Activated CD8-positive, alpha-beta T cell treated with anti-CD3 and anti-CD28 coated beads for 36 hours (primary cell): Measurements from ENCODE around the gene PDCD10. TPM values are rescaled to one million over a fixed set of nuclear protein-coding genes. Genes with fewer than 3 reads are reported as not detected.

Experiments used
- ATAC-seq: fragments of 200-7000 bp; cut with Tn5 transposase; one replicate; pipeline ENCODE4 v1.10.0; 2021; ENCODE audit warnings: mild to moderate bottlenecking, moderate library complexity
- CTCF ChIA-PET: fragments of 350-600 bp; sonication (Branson Sonifier 250); formaldehyde crosslinking; loops from one replicate; lab custom pipeline; 2021; ENCODE audit warnings: antibody characterized with exemption; lab: Charles Lee
- POLR2A ChIA-PET: fragments of 350-600 bp; sonication (Branson Sonifier 250); formaldehyde crosslinking; loops from one replicate; lab custom pipeline; 2021; ENCODE audit warnings: antibody characterized with exemption; lab: Charles Lee
- DNase-seq: peaks from one replicate; pipeline ENCODE4 v3.0.0-alpha.2; 2020
- H3K27ac Mint-ChIP-seq: one replicate; pipeline ENCODE4 v1.8.0; 2021; ENCODE audit warnings: mild to moderate bottlenecking, mixed read lengths
- H3K27me3 Mint-ChIP-seq: one replicate; pipeline ENCODE4 v1.8.0; 2021; ENCODE audit warnings: mixed read lengths
- H3K36me3 Mint-ChIP-seq: one replicate; pipeline ENCODE4 v1.8.0; 2021; ENCODE audit warnings: low read depth, mixed read lengths
- H3K4me1 Mint-ChIP-seq: one replicate; pipeline ENCODE4 v1.8.0; 2021; ENCODE audit warnings: low read depth, mixed read lengths
- H3K4me3 Mint-ChIP-seq: one replicate; pipeline ENCODE4 v1.8.0; 2021; ENCODE audit warnings: mild to moderate bottlenecking, moderate library complexity, mixed read lengths
- H3K9me3 Mint-ChIP-seq: one replicate; pipeline ENCODE4 v1.8.0; 2021; ENCODE audit warnings: mixed read lengths
- CTCF ChIP-seq: fragments of 200-600 bp; IDR thresholded peaks from one replicate; pipeline ENCODE4 v1.8.0; 2022; ENCODE audit warnings: antibody characterized with exemption, mild to moderate bottlenecking
- intact Hi-C: fragments of 100-400 bp; cut with micrococcal nuclease; formaldehyde crosslinking; loops from one replicate; pipeline ENCODE4 v1.10.0; 2022
- total RNA-seq, 2 experiments: library from RNA; stranded (reverse); gene quantifications; one replicate each; pipeline ENCODE4 v1.2.3, GENCODE V29; 2021

PDCD10 gene
- total RNA-seq, 2 experiments from 2014 or later: 68.9 to 74.0 TPM

- Mint-ChIP-seq H3K27me3 (no peaks in the 10 kb centered on the region), H3K4me3 (no peak overlapping the region), H3K36me3 (peaks cover 79% of the 10 kb centered on the region), H3K4me1 (peaks cover 62% of the 10 kb centered on the region), H3K27ac (no peak overlapping the region), H3K9me3 (peaks cover 2% of the 10 kb centered on the region)
- intact Hi-C loops: no loop called here
- no peak for TF ChIP-seq CTCF
- CTCF ChIA-PET: interaction anchor here (1.3 to 1.7 kb wide), 2 partner anchors 26 to 335 kb away, joined by 3 to 4 read pairs; partner anchors contain the start of gene ZBBX
- DNase-seq: no peak
- POLR2A ChIA-PET: no interaction called here
- no peak for ATAC-seq
Observed at GRCh38 chr3:167714871-167715270, 19.8 kb downstream of the PDCD10 start.

GRCh38 chr3:167712445-167712844 lies 22.2 kb downstream of the PDCD10 start:
- no peak for DNase-seq
- POLR2A ChIA-PET: no interaction called here
- Mint-ChIP-seq H3K27me3 (no peaks in the 10 kb centered on the region), H3K4me3 (no peak overlapping the region), H3K9me3 (no peaks in the 10 kb centered on the region), H3K27ac (no peak overlapping the region), H3K4me1 (peaks cover 61% of the 10 kb centered on the region), H3K36me3 (peaks cover 74% of the 10 kb centered on the region)
- no peak for ATAC-seq
- TF ChIP-seq CTCF: no peak
- CTCF ChIA-PET: no interaction called here
- intact Hi-C loops: no loop called here

- ChIA-PET POLR2A (interaction anchor here (0.6 kb wide), 1 partner anchor 308 kb away, joined by 3 read pairs; no protein-coding TSS in a partner anchor), CTCF (interaction anchor here (0.7 kb wide), 1 partner anchor 12 kb away, joined by 3 read pairs; no protein-coding TSS in a partner anchor)
- DNase-seq (no peak), ATAC-seq (no peak)
- H3K27ac Mint-ChIP-seq: no peak overlapping the region
- H3K4me1 Mint-ChIP-seq: peaks cover 57% of the 10 kb centered on the region
- H3K36me3 Mint-ChIP-seq: peaks cover 69% of the 10 kb centered on the region
- intact Hi-C loops: no loop called here
- H3K27me3 Mint-ChIP-seq: no peaks in the 10 kb centered on the region
- no peaks in the 10 kb centered on the region for H3K9me3 Mint-ChIP-seq
- no peak for TF ChIP-seq CTCF
- H3K4me3 Mint-ChIP-seq: no peak overlapping the region
Observed at GRCh38 chr3:167711439-167711838, 23.3 kb downstream of the PDCD10 start.

GRCh38 chr3:167710552-167710951 lies 24.1 kb downstream of the PDCD10 start:
- no peaks in the 10 kb centered on the region for H3K27me3 Mint-ChIP-seq
- H3K4me3 Mint-ChIP-seq: no peak overlapping the region
- ATAC-seq (no peak), DNase-seq (no peak)
- no peak overlapping the region for H3K27ac Mint-ChIP-seq
- peaks cover 56% of the 10 kb centered on the region for H3K4me1 Mint-ChIP-seq
- no peak for TF ChIP-seq CTCF
- CTCF ChIA-PET: interaction anchor here (0.8 to 1.0 kb wide), 3 partner anchors 17 to 27 kb away, joined by 3 read pairs; no protein-coding TSS in a partner anchor
- POLR2A ChIA-PET: interaction anchor here (0.6 kb wide), 1 partner anchor 307 kb away, joined by 3 read pairs; no protein-coding TSS in a partner anchor
- intact Hi-C loops: no loop called here
- H3K36me3 Mint-ChIP-seq: peaks cover 63% of the 10 kb centered on the region
- H3K9me3 Mint-ChIP-seq: no peaks in the 10 kb centered on the region

- intact Hi-C loops: no loop called here
- DNase-seq: no peak
- H3K27ac Mint-ChIP-seq: no peak overlapping the region
- H3K4me1 Mint-ChIP-seq: peaks cover 51% of the 10 kb centered on the region
- ChIA-PET CTCF (interaction anchor here (0.8 to 1.0 kb wide), 3 partner anchors 16 to 26 kb away, joined by 3 read pairs; no protein-coding TSS in a partner anchor), POLR2A (interaction anchor here (0.8 kb wide), 1 partner anchor 11 kb away, joined by 3 read pairs; no protein-coding TSS in a partner anchor)
- H3K27me3 Mint-ChIP-seq: no peaks in the 10 kb centered on the region
- no peaks in the 10 kb centered on the region for H3K9me3 Mint-ChIP-seq
- H3K4me3 Mint-ChIP-seq: no peak overlapping the region
- peaks cover 55% of the 10 kb centered on the region for H3K36me3 Mint-ChIP-seq
- ATAC-seq: no peak
- TF ChIP-seq CTCF: no peak
Observed at GRCh38 chr3:167709690-167710089, 25.0 kb downstream of the PDCD10 start.
